Ramos (cell line): Measurements from ENCODE around the gene FAM89B.

Experiments used
- in situ Hi-C: fragments of 300-500 bp; cut with MboI; formaldehyde crosslinking; loops from one replicate; pipeline ENCODE4 v1.14.3; 2022; ENCODE audit warnings: low sequenced_read_pairs; ENCODE audit not compliant: unreplicated experiment

Gene FAM89B

GRCh38 chr11:65585396-65586246 is 13.3 kb downstream of the FAM89B start:
- in situ Hi-C loops, result no loop called here

DNA sequence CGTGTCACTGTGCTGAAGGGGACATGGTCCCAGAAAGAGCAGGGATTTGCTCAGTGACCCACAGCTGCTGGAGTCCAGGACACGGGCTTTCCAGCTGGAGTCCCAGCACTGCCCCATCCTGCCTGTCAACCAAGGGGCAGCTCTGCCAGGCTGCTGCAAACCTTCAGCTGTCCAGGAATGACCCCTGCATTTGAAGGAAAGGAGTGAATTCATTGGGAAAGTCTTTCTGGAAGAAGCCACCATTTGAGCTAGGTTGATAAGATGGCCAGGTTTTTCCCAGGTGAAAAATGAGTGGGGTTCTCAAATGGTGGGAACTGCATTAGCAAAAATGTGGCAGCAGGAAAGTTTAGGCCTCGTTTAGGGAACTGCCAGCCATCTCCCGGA is 13.9 kb downstream of the FAM89B start:
- in situ Hi-C loops, result no loop called here

DNA sequence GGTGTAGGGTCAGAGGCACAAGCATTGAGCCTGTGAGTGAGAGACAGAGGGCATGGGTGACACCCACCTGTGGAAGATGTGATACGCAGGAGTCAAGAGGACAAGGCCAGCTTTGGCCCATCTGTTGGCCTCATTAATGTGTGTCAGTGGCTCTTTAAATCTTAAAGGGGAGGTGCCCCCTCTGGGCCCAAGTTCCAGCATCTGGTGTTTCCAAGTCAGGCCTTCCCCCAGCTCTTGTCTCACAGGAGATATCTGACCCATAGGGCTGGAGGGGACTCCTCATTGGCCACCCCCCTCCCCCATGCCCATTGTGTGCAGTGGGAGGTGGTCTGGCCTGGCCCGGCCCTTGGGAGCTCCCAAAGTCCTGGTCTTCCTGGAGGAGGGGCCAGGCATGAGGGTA is 14.3 kb downstream of the FAM89B start:
- in situ Hi-C loops, result no loop called here

- in situ Hi-C loops, result no loop called here
Measured at GRCh38 chr11:65588199-65589054, 16.1 kb downstream of the FAM89B start.

- in situ Hi-C loops, result no loop called here
Measured at GRCh38 chr11:65589444-65590239, 17.3 kb downstream of the FAM89B start.

DNA sequence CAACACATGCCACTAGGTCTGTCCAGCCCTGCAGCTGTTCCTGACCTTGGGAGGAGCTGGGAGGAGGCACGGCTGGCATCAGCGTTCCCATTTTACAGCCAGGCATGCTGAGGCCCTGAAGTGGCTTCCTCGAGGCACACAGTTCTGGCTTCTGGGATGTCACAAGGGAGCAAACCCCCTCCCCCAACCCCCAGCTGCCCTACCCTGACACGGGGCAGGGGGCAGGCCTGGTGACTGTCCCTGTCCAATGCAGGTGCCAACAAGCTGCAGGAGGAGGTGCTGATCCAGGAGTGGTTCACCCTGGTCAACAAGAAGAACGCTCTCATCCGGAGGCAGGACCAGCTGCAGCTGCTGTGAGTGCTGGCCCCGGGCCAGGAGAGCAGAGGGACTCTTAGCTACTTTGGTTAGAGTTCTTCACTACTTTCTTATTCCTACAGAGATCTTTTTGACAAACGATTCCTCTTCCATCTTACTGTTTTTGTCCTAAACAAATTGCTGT is 18.0 kb downstream of the FAM89B start:
- in situ Hi-C loops, result no loop called here

- in situ Hi-C loops, result no loop called here
Measured at GRCh38 chr11:65591939-65592857, 19.9 kb downstream of the FAM89B start.

GRCh38 chr11:65592858-65593517 is 20.6 kb downstream of the FAM89B start:
- in situ Hi-C loops, result no loop called here

DNA sequence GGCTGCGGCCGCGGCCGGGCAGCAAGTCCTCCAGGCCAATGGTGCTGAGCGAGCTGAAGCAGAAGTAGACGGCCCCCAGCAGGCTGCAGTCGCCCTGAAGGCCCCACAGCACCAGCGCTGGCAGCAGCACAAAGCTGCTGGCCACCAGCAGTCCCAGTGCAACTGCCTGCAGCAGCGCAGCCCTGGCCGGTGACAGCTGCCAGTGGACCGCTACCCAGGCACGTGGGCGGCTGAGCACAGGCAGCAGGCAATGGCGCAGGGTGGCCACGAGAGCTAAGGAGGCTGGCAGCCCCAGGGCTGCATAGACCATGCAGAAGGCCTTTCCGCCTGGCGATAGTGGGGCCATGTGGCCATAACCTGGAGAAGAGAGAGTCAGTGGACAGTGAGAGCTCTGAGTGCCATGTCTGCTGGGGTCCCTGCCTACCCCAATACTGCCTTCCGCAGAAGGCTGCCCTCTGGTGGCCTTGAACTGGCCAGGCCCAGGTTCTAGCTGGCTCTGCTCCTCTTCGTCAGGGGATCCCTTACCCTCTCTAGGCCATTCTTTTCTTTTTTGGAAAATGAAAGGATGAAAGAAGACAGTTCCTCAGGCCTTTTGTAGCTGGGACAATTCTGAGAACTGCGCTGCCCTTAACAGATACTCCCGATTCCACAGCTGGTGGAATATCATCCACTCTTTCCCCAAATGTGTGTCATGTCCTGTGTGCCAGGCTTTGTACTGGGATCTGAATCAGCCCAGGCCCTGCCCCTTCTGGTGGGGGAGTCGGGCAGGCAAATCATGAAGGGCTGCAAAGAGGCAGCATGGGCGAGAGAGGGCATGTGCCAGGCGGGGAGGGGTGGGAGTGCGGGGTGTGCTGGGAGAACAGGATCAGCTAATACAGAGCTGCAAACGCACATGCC is 21.4 kb downstream of the FAM89B start:
- in situ Hi-C loops, result no loop called here

- in situ Hi-C loops, result no loop called here
Measured at GRCh38 chr11:65595131-65595530, 22.8 kb downstream of the FAM89B start.

DNA sequence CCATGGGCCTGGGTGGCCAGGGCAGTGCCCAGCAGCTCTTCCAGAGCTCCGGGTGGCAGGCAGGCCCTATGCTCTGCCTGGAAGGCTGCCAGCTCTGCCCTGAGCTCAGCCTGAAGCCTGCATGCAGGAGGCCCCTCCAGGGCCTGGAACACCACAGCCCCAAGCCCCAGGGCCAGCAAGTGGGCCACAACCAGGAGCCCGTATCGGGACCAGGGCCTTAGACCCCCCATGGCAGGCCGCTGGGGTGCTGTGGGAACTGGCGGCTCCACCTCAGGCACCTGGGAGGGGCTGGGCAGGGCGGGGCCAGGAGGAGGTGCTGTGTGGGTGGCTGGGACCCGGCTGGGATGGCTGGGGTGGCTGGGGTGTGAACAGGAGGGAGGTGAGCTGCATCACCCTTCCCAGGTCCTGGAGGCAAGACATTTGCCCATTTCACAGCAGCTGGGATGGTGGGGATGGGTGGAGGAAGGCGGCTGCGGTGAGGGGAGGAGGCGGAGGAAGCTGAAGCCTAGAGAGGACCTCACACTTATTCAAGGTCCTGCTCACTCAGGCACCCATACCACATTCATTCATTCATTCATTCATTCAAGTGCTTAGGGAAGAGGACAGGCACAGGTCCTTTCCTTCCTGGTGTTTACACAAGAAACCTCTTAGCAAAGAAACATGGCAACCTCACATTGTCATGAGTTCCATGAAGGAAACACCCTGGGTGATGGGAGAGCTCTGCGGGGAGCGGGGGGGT is 23.4 kb downstream of the FAM89B start, which contains the start of gene KCNK7:
KCNK7 (minus strand) TSS at position 258 of the 739 bp plus-strand sequence; CDS start at position 230, 28 bp downstream.
- in situ Hi-C loops, result no loop called here

DNA sequence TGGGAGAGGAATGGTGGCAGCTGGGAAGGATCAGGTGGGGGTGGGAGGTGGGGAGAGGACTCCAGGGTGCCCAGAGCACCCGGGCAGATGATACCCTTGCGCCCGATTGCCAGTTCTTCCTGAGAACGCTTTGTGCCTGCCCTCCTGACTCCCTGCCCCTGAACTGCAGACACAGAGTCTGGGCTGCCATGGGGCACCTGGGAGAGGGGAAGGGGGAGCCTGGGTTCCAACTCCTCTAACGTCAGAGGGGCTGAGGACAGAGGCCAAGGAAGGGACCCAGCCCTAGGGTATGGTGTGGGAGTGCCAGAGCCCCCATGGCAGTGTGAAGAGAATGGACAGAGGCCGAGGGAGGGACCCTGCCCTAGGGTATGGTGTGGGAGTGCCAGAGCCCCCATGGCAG is 24.2 kb downstream of the FAM89B start:
- in situ Hi-C loops, result no loop called here

- in situ Hi-C loops, result no loop called here
Measured at GRCh38 chr11:65598258-65598699, 25.9 kb downstream of the FAM89B start.

DNA sequence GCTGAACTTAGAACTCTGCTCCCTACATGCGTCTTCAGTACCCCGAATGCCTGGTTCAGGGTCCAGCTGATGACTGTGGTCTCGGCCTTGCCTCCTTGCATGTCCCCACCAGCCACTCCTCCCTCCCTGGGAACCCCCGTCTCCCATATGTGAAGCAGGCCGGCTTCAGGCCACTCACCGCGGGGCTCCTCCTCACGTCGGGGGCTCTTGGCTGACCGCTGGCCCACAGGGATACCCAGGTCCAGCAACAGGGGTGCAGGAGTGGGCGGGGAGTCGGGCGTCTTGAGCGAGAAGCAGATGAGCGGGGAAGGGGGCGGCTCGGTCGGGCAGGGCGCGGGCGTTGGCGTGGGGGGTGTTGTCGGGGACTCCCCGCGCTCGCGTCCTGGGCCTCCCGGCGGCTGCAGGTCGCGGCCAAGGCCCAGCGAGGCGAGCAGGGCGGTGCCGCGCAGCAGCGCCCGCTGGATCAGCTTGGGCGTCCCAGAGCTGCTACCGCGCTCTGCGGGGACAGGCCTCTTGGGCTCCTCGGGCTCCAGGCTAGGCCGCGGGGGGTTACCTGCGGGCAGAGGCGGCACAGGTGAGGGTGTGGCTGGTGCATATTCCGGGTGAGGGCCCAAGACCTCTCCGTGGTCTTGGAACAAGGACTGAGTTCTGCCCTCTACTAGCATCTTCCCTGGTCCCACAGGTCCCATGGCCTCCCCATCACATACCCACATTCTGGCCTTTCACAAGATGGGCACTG is 27.0 kb downstream of the FAM89B start:
- in situ Hi-C loops, result no loop called here

DNA sequence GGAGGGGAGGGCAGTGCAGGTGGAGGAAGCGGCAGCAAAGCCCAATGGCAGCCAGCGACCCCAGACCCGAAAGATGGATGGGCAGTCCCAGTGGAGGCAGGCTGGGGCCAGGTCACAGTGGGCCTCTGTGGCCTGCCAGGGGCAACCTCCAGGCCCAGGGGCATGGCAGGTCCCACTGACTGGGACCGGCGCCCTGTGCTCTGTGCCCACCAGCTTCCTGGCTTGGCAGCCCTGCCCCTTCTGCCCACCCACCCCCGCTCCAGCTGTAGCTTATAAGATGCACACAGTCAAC is 27.6 kb downstream of the FAM89B start:
- in situ Hi-C loops, result no loop called here

DNA sequence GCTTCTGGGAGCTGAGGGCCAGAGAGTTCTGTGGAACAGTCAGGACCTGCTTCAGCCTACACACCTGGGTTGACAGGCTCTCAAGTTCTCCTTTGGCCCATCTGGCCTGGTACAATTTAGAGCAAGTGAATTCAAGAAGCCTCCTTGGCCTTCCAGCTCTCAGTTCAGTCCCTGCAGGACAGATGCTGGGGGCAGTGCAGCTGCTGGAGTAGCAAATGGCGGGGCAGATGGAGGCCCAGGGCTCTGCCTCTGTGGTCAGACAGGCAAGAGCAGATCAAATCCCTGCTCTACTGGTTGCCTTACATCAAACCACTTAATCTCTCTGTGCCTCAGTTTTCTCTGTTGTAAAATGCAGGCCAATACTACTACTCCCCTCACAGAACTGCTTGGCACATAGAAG is 31.9 kb downstream of the FAM89B start:
- in situ Hi-C loops, result no loop called here
